NCI-H510A treated with DMSO at 0.1 percent for 48 hours (cell line): ENCODE results near the gene LSMEM2.
"Not testable (repeated sequence)": the region's sequence is repeated elsewhere in the genome, so short reads cannot be mapped to it uniquely, and the experiment has no call there.

Experiments used
- DNase-seq: peaks from one replicate; lab custom pipeline; 2025; lab: John Stamatoyannopoulos, UW

The LSMEM2 gene

DNA sequence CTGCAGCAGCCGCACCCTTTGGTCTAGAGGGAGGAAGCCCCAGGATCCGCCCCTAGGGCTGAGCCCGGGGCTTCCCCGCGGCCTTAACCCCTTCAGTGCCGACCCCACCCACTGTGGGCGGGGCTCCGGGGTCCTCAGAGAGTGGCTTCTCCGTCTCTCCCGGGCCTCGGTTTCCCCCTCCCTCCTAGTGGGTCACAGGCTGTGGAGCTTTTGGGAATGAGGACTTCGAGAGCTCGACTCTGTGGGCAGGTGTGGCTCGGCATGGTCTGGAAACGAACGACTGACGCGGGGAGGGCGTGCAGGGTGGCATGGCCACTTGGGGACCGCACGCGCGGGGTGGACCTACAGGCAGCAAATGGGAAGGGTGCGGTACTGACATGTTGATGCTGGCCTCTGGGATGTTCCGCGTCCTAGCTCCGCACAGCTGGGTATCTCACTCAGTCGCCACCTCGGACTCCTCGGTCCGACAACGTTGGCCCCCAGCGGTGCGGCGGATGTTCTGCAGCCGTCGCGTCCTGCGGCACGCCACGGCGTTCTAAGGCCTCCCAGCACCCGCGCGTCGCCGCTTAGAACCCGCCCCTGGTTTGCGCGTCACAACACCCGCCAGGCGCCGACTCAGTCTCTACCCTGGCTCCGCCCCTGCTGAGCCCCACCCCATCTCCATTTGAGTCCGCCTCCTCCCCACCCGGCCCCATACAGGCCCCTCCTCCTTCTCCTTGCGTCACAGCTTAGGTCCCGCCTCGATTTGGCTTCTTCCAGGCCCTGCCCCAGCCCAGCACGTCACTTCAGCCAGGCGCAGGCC, 20.1 kb downstream of the LSMEM2 start, which contains the start of the genes HYAL3 and NAA80:
HYAL3 (minus strand) TSS at position 570 of the 802 bp plus-strand sequence. CDS start 3,803 bp downstream, outside the sequence.
NAA80 (minus strand) TSS at position 570 of the 802 bp plus-strand sequence. CDS start 1,942 bp downstream, outside the sequence.
- DNase-seq, result peak; percentile 86

DNA sequence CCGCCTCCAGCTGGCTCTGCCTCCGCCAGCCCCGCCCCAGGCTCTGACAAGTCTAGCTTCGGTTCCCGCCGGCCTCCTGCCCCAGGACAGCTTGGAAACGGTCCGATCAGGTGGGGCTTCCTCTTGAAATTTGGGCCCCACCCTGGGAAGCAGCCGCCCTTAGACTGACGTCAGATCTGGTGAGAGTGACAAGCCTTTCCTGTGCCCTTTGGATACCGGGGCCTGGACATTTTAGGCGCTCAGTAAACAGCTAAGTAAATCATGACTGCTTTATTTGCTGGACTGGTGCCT, 20.7 kb downstream of the LSMEM2 start:
- DNase-seq, result no peak

DNA sequence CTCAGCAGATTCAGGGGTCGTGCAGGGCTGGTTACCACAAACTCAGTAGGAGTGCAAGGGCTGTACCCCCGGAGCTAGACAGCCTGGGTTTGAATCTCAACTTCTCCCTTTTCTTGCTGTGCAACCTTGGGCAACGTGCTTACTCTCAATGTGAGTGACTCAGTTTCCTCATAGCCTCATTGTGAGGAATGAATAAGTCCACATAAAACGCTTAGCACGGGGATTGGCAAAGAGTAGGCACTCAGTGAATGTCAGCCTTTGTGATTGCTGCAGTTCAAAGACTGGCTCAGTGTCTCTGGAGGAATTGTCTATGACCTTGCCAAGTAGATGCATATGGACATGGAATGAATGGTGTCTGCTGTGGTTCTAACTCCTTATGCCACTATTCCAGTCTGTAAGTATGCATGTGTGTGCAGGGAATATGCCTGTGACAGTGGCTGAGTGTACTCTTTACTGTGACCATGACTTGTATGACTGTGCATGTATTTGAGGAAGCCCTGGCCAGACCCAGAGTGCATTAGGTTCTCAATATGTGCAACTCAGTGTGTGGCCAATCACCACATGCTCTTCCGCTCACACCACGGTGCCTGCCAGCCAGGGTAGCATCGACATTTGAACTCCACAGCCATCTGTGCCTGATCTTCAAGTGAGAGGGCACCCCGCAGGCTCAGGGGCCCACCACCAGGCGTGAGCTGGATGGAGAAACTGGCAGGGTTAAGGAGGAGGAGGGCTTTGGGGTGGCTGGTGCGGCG, 21.2 kb downstream of the LSMEM2 start:
- DNase-seq, result no peak

DNA sequence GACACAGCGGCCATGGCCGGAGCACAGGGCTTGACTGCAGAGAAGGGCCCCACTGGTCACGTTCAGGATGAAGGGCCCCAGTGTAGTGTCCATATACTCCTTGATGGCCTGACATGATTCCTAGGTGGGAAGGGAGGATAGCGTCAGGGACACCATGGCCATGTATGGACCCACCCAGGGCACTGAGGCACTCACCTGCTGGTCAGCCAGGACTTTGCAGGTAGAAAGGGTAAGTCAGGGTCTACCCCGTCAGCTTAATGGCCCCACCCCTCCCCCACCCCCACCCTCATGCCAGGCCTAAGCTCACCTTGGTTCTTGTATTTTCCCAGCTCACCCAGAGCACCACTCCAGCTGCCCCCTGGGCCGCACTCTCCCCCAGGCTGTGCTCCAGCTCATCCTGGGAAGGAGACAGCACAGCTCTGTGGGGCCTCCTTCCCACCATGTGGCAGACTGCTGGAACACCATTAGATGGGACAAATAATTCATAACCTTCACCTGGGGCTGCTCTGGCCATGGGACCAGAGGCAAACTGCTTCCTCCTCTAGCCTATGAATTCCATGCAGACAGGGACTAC, 21.9 kb downstream of the LSMEM2 start:
- DNase-seq, result no peak

DNA sequence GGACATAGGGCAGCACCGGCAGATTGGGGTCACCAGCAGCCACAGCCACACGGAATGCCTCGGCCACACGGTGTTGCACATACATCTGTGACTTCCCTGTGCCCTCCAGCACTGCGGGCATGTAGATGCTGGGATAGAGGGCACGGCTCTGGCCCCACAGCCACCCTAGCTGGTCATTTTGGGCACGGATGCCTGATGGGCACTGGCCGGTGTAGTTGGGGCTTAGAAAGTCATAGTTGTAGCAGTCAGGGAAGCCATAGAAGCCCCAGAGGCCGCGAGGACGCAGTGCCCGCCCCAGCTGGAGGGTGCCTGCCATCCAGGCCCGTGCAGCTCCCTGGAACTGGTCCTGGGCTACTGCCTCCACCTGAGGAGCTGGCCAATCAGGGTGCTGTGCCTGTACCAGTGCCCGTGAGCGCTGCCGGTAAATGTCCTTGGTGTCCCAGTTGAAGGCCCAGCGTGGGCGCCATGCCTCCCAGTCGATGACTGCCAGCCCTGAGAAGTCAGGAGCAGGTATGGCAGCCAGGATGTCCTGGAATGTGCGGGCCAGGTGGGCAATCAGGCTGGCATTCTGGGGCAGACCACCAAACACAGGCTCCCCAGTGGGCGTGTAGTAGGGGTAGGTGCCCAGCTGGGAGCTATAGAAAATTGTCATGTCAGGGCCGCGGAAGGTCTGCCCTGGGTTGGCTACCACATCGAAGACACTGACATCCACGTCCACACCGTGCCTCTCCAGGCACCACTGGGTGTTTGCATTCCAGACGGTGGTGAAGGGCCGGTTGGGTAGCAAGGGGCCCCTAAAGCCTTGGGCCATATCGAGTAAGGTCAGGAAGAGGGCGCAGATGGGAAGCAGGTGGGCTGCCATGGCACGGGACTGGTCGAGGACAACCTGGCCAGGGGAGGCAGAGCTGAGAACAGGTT, 23.5 kb downstream of the LSMEM2 start:
- no peak for DNase-seq

DNA sequence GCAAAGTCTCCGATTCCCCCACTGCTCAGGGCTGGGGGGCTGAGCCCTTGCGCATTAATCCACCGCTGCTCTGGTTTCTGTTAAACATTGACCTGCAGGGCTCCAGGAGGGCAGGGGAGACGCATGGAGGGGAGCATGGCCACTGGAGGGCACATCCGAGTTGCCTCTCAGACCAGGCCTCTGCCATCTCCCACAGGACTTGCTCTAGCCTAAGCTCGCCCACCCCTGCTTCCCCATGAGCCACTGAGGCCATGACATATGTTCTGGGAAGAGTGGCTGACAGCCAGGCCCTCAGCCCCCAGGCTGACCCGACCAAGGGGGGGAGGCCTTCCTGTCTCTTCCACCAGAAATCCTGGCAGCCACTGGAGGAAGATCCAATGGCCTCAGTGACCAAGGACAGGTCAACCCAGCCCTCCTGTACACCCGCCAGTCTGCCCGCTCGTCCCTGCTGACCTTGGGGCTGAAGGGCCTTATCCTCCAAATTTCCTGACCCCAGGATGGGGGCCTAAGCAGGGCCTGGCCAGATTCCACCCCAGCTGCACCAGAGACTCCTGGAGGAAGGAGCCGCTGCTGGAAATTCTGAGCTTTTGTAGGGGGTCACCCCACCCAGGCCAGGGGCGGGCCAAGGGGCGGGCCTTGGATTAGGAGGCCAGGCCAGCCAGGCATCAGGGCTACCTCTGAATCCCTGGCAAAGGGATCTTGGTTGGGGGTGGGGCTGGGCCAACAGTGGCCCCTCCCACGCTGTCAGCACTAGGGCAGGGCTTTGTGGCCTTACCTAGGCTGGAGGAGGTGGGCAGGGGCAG, 24.3 kb downstream of the LSMEM2 start, which contains the start of gene HYAL1:
HYAL1 (minus strand) TSS at position 562 of the 803 bp plus-strand sequence. CDS start 618 bp downstream, outside the sequence.
- no peak for DNase-seq

DNA sequence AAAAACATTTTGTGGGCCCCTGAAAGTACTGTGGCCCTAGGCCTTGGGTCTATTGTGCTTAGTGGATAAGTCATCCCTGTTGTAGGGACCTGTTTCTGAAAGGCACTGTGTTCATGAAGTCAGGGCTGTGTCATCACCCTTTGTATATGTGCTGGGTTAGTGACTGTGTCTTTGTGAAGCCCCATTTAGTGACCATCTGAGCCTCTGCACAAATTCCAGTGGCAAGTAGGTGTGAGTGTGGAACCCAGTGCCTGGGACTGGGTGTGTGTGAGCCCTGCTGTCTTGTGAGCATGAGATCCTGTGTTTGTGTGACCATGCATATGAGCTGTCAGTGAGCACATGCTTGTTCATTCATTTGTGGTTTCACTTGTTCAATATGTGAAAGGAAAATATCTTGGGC, 25.7 kb downstream of the LSMEM2 start:
- no peak for DNase-seq

DNA sequence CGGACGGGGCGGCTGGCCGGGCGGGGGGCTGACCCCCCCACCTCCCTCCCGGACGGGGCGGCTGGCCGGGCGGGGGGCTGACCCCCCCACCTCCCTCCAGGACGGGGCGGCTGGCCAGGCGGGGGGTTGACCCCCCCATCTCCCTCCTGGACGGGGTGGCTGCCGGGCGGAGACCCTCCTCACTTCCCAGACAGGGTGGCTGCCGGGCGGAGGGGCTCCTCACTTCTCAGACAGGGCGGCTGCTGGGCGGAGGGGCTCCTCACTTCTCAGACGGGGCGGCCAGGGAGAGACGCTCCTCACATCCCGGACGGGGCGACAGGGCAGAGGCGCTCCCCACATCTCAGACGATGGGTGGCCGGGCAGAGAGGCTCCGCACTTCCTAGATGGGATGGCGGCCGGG, 33.2 kb downstream of the LSMEM2 start:
- DNase-seq, result not testable (repeated sequence)

DNA sequence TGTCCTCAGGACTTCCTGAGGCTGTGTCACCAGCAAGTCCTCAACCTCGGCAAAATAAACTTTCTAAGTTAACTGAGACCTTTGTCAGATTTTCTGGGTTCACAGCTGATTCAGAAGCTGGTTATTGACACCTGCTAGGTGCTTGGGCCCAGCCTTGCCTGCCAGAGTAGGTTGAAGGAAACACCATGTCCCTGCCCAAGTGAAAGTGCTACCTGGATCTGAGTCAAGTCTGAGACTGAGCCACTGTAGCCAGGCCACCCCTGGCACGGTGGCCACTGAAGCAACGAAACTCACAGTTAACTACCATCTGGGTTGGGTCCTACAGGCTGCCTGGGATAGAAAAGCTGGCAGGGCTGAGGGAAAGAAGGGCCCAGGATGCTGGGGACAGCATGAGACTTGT, 35.5 kb downstream of the LSMEM2 start:
- DNase-seq, result no peak

DNA sequence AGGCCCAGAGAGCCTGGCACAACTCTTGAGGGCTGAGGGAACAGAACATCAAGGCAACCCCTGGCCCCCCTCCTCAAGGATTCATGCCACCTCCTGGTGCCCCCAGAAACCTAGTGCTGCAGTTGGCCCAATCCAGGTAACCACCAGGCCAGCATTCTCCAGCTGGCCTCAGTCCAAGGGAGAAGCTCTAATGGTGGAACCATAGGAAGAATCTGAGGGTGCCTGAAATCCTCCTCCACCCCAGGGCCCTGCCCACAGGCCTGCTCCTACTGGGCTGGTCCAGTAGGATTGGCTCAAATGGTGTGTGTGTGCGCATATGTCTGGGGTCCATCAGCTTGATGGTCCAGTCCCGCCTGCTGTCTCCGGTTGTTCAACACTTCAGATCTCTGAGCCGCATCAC, 35.9 kb downstream of the LSMEM2 start:
- DNase-seq, result no peak

DNA sequence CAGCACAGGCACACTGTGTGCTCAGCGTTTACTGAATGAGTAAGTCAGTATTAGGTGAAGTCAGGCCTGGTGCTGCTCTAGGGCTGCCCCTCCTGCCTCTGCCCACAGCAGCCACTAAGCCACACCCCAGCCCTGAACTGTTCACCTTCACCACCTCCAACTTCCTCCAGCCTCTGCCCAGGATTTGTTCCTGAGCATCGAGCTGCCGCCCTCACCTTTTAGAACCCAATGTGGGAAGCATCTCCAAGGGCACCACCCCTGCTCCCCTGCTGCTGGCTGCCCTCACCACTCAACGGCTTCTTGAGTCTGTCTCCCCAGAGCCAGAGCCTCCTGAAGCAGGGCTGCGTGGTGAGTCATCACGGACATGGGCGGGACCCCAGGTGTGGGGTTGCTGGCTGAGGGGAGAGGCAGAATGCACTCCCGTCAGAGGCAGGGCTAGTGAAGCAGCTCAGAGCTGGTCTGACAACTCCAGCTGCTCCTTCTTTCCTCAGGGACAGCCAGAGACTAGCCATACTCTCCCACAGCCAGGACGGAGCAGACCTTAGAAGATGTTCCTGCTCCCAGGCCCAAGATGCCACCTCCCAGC, 37.9 kb downstream of the LSMEM2 start:
- DNase-seq, result peak; percentile 60

DNA sequence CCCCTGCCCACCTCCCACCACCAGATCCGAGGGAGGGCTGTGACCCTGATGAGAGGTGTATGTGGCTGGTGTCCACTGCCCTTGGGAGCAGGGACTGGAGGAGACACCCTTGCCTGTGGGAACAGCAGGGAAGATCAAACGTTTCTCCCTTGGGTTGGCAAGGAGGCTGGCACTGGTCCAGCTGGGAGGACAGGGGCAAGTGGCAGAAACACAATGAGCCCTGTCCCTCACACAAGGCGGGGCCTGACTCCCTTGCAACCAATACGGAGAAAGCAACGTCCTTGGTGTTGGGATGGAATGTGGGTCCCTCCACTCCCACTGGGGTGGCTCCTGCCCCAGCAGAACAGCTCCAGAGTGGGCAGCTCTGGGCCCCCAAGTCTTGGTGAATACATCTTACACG, 38.4 kb downstream of the LSMEM2 start:
- DNase-seq, result peak; percentile 18

DNA sequence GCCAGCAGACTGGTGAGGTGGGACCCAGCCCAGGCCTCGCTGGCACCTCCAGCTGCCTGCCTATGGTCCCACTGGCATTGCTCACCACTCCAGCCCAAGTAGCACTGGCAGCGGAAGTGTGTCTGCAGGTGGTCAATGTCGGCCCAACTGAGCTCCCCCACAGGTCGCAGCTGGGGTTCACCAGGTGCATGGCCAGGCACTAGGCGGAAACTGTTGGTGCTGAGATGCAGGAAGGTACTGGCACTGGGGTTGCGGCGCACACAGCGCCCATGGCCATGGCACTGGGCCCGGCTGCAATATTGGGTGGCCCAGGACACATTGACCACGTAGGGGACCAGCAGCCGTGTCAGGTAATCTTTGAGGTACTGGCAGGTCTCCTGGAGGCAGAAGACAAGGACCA, 39.3 kb downstream of the LSMEM2 start:
- DNase-seq, result no peak

DNA sequence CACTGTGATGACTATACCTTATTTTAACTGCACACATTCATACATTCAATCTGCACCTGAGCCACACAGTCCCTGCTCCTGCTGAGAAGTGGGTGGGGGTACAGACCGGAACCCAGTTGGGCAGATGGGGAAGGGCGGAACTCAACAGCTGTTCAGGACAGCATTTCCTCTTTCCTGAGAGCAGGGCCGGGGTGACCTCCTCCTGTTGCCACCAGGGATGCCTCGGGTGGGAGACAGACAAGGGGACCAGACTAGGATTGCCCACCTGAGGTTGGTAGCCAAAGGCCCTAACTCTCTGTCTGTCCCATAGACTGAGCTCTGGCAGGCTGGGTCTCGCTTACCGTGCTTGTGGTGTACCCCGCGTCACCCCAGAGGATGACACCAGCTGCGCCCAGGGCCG, 39.7 kb downstream of the LSMEM2 start:
- no peak for DNase-seq

DNA sequence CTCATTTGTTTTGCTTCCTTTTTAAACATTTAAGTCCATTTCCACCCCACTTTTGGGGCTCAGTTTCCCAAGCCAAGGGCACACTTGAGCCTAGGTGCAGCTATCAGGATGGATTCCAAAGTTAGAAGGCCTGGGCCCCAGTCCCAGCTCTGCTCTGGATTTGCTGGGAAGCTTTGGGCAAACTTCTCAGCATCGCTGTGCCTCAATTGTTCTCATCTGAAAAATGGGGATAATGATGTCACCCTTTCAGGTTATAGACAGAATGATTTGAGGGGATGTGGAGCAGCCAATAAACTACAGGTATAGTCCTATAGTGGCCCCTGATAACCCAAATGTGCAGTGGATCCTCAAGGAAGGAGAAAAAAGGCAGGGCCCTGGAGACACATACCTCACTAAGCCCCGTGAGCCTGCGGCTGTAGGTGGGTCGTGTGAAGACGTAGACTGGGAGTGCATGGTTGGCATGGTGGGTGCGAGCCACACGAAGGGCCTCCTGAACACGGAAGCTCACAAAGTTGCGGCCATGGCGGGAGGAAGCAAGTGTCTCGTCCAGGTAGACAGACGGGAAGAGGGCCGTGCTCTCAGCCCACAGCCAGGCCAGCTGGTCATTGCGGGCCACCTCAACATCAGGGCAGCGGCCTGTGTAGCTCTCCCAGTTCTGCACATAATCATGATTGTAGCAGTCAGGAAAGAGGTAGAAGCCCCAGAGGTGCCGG, 40.5 kb downstream of the LSMEM2 start:
- no peak for DNase-seq

DNA sequence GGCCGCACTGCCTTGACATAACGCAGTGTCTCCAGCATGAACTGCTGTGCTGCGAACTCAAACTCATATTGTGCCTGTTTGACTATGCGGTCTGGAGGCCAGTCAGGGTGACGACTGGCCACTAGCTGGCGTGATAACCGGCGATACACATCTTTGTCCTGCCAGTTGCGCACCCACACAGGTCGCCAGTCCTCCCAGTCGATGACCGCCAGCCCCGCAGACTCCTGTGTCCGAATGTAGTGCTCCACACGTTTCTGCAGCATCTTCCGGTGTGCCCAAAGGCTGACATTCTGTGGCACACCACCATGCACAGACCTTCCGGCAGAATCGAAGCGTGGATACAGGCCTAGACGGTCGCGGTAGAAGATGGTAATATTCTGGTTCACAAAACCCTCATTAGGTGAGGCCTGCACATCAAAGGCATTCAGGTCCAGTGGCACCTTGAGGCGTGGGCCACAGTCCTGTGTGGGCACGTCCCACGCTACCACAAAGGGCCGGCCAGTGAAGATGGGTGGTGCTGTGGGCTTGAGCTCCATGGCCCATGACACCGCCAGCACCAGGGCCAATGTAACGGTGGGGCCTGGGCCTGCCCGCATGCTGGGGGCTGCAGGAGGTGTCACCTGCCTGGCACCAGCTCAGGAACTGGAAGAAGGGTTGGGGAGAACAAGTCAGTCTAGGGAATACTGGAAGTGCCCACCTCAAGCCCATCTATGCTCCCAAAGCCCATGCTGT, 41.2 kb downstream of the LSMEM2 start:
- no peak for DNase-seq

DNA sequence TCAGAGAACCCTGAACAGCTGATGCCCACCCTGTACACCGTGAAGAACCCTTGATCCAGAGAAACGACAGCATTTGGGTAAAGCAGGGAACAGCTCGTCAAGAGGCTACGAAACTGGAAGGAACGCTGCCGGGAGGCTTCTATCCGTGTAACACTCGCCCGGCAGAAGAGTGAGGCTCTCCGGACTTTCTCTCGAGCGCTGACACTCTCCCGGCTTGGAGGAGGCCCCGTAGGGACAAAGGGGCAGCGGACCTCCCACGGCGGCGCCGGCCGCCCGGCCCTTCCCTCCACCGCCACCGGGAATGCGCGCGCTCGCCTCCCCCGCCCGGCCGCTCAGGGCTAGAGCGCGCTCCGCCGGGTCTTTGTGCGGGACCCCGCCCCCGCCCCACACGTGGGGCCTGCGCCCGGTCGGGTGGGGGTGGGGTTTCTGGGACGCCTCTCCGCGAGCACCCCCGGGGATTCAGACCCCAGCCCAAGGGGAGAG, 42.0 kb downstream of the LSMEM2 start:
- DNase-seq, result peak; percentile 26

DNA sequence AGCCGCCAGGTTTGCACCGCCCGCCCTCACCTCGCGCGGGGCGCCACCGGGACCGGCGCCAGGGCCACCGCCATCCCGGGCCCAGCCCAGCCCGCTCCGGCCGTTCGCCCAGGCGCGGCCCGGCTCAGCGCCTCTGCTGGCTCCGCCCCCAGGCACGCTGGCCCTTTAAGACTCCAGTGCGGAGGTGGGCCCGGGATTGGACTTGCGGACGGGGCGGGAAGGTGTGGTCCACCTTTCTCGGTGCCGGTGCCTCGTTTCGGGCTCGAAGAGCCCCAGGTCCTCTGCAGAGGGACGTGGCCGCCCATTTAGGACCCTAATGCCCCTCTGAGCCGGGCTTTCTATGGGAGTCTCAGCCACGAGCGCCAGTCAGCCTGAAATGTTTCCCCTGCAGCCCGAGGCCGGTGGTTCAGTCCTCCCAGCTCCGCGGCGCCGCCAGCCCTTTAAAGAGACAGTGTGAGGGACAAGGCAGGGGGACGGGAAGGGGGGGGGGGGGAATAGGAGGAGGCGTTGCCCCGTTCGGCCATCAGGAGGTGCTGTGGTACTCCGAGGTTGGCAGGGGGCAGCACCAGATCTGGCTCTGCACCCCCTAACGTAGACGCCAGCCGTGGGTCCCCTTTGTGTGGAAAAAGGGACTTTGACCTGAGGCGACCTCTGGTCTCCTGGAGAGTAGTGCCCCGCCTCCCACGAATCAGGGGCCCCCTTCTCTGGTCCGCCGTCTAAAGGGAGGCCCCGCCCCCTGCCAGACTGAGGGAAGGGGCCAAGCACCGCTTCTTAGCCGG, 42.6 kb downstream of the LSMEM2 start:
- DNase-seq, result peak; percentile 59

DNA sequence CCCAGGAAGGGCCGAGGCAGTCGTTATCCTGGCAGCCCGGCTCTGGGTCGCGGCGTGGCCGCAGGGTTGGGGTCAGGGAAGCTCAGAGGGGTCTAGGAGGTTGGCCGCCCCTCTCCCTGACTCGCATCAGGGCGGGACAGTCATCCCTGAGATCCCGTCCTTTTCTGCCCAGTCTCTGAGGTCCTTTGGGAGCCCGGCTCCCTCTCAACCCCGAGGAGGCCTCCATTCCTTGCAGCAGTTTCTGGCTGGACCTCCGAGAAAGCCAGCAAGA, 43.2 kb downstream of the LSMEM2 start:
- DNase-seq, result no peak
